ENCODE results near the gene PPP1R14D.
A peak's percentile ranks its signal among the peaks of the same experiment; 100 is the strongest.

PPP1R14D gene

DNA sequence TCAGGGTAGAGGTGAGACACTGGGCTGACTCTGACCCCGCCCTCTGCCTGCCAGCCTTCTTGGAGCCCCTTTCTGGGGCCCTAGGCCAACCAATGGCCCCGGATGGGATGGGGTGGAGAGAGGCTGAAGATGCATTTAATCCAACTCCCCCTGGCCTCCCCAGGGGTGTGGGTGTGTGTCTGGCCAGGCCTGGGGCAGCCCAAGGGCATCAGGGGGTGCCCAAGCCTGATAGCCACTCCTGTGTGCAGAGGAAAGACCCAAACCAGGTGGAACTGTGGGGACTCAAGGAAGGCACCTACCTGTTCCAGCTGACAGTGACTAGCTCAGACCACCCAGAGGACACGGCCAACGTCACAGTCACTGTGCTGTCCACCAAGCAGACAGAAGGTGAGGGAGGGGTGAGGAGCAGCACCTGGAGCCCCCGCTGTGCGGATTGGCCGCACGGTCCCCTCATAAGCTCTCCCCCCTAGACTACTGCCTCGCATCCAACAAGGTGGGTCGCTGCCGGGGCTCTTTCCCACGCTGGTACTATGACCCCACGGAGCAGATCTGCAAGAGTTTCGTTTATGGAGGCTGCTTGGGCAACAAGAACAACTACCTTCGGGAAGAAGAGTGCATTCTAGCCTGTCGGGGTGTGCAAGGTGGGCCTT lies 24.9 kb upstream of the PPP1R14D start:
- H3K4me3 ChIP-seq = no peak overlapping the region
- H3K36me3 ChIP-seq = peaks cover 90% of the 10 kb centered on the region
- no peak overlapping the region for H3K27ac ChIP-seq
- no peak for TF ChIP-seq Cebpa-rat (IDR thresholded peaks at IDR 0.05)
- H4K20me1 ChIP-seq = peaks cover 30% of the 10 kb centered on the region; the same call in 1 of the 2 replicates
- H3K9me3 ChIP-seq = no peaks in the 10 kb centered on the region
- no peaks in the 10 kb centered on the region for H3K4me1 ChIP-seq
- H3K27me3 ChIP-seq = no peaks in the 10 kb centered on the region
- no peak overlapping the region for H3K4me2 ChIP-seq
- 0 out of 2 replicates have a peak overlapping the region, but pooled peaks have one; percentile 10 for H3K9ac ChIP-seq

- Histone ChIP-seq H3K36me3 (peaks cover 86% of the 10 kb centered on the region), H3K9ac (no peak overlapping the region), H3K27me3 (no peaks in the 10 kb centered on the region), H3K4me2 (no peak overlapping the region), H3K27ac (no peak overlapping the region), H3K9me3 (no peaks in the 10 kb centered on the region), H4K20me1 (peaks cover 38% of the 10 kb centered on the region), H3K4me3 (no peak overlapping the region), H3K4me1 (peaks cover 8% of the 10 kb centered on the region)
- no peak for TF ChIP-seq Cebpa-rat (IDR thresholded peaks at IDR 0.05)
Measured at GRCh38 chr15:40852529-40852928, 24.0 kb upstream of the PPP1R14D start.

GRCh38 chr15:40850576-40851112 lies 22.1 kb upstream of the PPP1R14D start:
- Histone ChIP-seq H4K20me1 (peaks cover 54% of the 10 kb centered on the region), H3K9ac (no peak overlapping the region), H3K4me3 (no peak overlapping the region), H3K9me3 (no peaks in the 10 kb centered on the region), H3K27ac (no peak overlapping the region), H3K27me3 (no peaks in the 10 kb centered on the region), H3K4me2 (no peak overlapping the region), H3K4me1 (peaks cover 27% of the 10 kb centered on the region), H3K36me3 (peaks cover 67% of the 10 kb centered on the region)
- no peak for TF ChIP-seq Cebpa-rat (IDR thresholded peaks at IDR 0.05)

- peaks cover 43% of the 10 kb centered on the region for H3K4me1 ChIP-seq
- peaks cover 35% of the 10 kb centered on the region for H3K36me3 ChIP-seq
- TF ChIP-seq Cebpa-rat (IDR thresholded peaks at IDR 0.05) = no peak
- H3K27ac ChIP-seq = peak overlapping the region; percentile 70
- H3K4me3 ChIP-seq = peak overlapping the region; percentile 93
- peak overlapping the region; percentile 92 for H3K4me2 ChIP-seq
- peaks cover 48% of the 10 kb centered on the region for H4K20me1 ChIP-seq
- 0 out of 2 replicates have a peak, but pooled peaks cover 2% of the 10 kb centered on the region for H3K27me3 ChIP-seq
- no peaks in the 10 kb centered on the region for H3K9me3 ChIP-seq
- peak overlapping the region; percentile 78 for H3K9ac ChIP-seq
Measured at GRCh38 chr15:40847223-40847961, 18.9 kb upstream of the PPP1R14D start.

DNA sequence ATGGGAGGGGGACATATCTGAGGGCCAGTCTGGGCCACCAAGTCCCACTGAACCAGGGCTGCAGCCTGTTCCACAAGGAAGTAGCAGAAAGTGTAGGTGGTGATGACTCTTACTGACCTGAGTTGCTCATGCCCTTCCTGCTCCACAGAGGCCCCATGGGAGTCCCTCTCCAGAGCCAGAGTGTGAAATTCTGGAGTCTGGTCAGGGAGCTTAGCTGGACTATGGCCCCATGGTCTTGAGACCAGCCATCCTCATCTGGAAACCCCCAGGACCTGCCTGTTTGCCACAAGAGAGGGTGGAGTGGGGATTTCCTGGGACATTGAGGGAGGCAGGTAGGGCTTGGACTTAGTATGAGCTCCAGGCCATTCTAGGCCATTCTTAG lies 18.3 kb upstream of the PPP1R14D start:
- Histone ChIP-seq H3K4me2 (peak overlapping the region; percentile 92), H3K9ac (peak overlapping the region; percentile 78)

GRCh38 chr15:40845511-40846284 lies 17.2 kb upstream of the PPP1R14D start:
- Histone ChIP-seq H3K27ac (peak overlapping the region; percentile 77), H3K36me3 (peaks cover 18% of the 10 kb centered on the region), H3K4me3 (peak overlapping the region; percentile 93), H3K4me2 (peak overlapping the region; percentile 92), H4K20me1 (peaks cover 35% of the 10 kb centered on the region), H3K27me3 (0 out of 2 replicates have a peak, but pooled peaks cover 2% of the 10 kb centered on the region), H3K9me3 (no peaks in the 10 kb centered on the region), H3K9ac (peak overlapping the region; percentile 78), H3K4me1 (peaks cover 43% of the 10 kb centered on the region)
- TF ChIP-seq Cebpa-rat (IDR thresholded peaks at IDR 0.05) = no peak

More for the DNA sequence above, 18.3 kb upstream of the PPP1R14D start:
- Histone ChIP-seq H3K4me3 (peak overlapping the region; percentile 93), H3K9me3 (no peaks in the 10 kb centered on the region), H3K36me3 (peaks cover 29% of the 10 kb centered on the region), H3K4me1 (peaks cover 43% of the 10 kb centered on the region), H4K20me1 (peaks cover 43% of the 10 kb centered on the region), H3K27me3 (0 out of 2 replicates have a peak, but pooled peaks cover 2% of the 10 kb centered on the region), H3K27ac (peak overlapping the region; percentile 70)
- no peak for TF ChIP-seq Cebpa-rat (IDR thresholded peaks at IDR 0.05)

GRCh38 chr15:40845036-40845435 lies 16.5 kb upstream of the PPP1R14D start:
- H3K4me2 ChIP-seq = peak overlapping the region; percentile 92
- peaks cover 43% of the 10 kb centered on the region for H3K4me1 ChIP-seq
- H4K20me1 ChIP-seq = peaks cover 30% of the 10 kb centered on the region
- H3K9ac ChIP-seq = peak overlapping the region; percentile 78
- H3K9me3 ChIP-seq = no peaks in the 10 kb centered on the region
- 0 out of 2 replicates have a peak, but pooled peaks cover 2% of the 10 kb centered on the region for H3K27me3 ChIP-seq
- H3K4me3 ChIP-seq = peak overlapping the region; percentile 93
- H3K36me3 ChIP-seq = peaks cover 11% of the 10 kb centered on the region
- no peak for TF ChIP-seq Cebpa-rat (IDR thresholded peaks at IDR 0.05)
- H3K27ac ChIP-seq = peak overlapping the region; percentile 77

- Histone ChIP-seq H3K9me3 (no peaks in the 10 kb centered on the region), H3K27me3 (0 out of 2 replicates have a peak, but pooled peaks cover 2% of the 10 kb centered on the region), H3K4me2 (peak overlapping the region; percentile 92), H4K20me1 (peaks cover 30% of the 10 kb centered on the region), H3K4me3 (peak overlapping the region; percentile 93), H3K4me1 (peaks cover 43% of the 10 kb centered on the region), H3K27ac (peak overlapping the region; percentile 77), H3K9ac (peak overlapping the region; percentile 78), H3K36me3 (peaks cover 7% of the 10 kb centered on the region)
- no peak for TF ChIP-seq Cebpa-rat (IDR thresholded peaks at IDR 0.05)
Measured at GRCh38 chr15:40844696-40845030, 16.2 kb upstream of the PPP1R14D start.

- peak within 1 kb of the TSS; percentile 92 for H3K4me2 ChIP-seq
- peaks cover 30% of the 10 kb centered on the region for H4K20me1 ChIP-seq
- peak within 1 kb of the TSS; percentile 93 for H3K4me3 ChIP-seq
- H3K36me3 ChIP-seq = peaks cover 2% of the 10 kb centered on the region
- H3K4me1 ChIP-seq = peaks cover 43% of the 10 kb centered on the region
- 0 out of 2 replicates have a peak, but pooled peaks cover 2% of the 10 kb centered on the region for H3K27me3 ChIP-seq
- H3K27ac ChIP-seq = peak within 1 kb of the TSS; percentile 77
- no peak for TF ChIP-seq Cebpa-rat (IDR thresholded peaks at IDR 0.05)
- H3K9ac ChIP-seq = peak within 1 kb of the TSS; percentile 78
- H3K9me3 ChIP-seq = no peaks in the 10 kb centered on the region
Measured at GRCh38 chr15:40843885-40844695, 15.6 kb upstream of the PPP1R14D start, which contains the start of gene SPINT1. SPINT1 (plus strand) TSS chr15:40844048; CDS start chr15:40844555, 507 bp downstream.

All from BLaER1 (cell line).